HepG2 (cell line): ENCODE results near the gene TRIM2. TPM values are rescaled to one million over a fixed set of nuclear protein-coding genes. Genes with fewer than 3 reads are reported as not detected.

Experiments used
- ATAC-seq: fragments of 200-7000 bp; cut with Tn5 transposase; 3 replicates; pipeline ENCODE4 v1.9.1; 2020; ENCODE audit warnings: mild to moderate bottlenecking, moderate library complexity
- BruUV-seq: library from RNA; stranded (reverse); fragments of 400-500 nt; replicated peaks from 2 replicates; lab custom pipeline; 2021; lab: Mats Ljungman, UMichigan
- CTCF ChIA-PET: fragments of 300-600 bp; formaldehyde crosslinking; extraction: SDS; loops from one replicate; lab custom pipeline; 2021; ENCODE audit warnings: low total read pairs, inconsistent platforms, low intra/inter-chr PET ratio; lab: Yijun Ruan, JAX
- POLR2A ChIA-PET: fragments of 350-600 bp; sonication (Branson Sonifier 250); formaldehyde crosslinking; loops from one replicate; lab custom pipeline; 2020; ENCODE audit warnings: antibody characterized with exemption, inconsistent platforms; lab: Yijun Ruan, JAX
- DNase-seq: peaks from one replicate; pipeline ENCODE4 v3.0.0-alpha.2; 2015; ENCODE audit warnings: low spot score
- FAIRE-seq: peaks from 3 replicates; lab custom pipeline; 2011; peaks lifted over from hg19 to GRCh38; lab: Jason Lieb, UNC
- H2AFZ ChIP-seq: one replicate; pipeline ENCODE4 v1.6.1; 2011; ENCODE audit warnings: low read length, inconsistent platforms
- H3K27ac ChIP-seq: fragments of 300-600 bp; 3 replicates; pipeline ENCODE4 v1.8.0; 2011; ENCODE audit warnings: mixed run types, mild to moderate bottlenecking, mixed read lengths, low read length, inconsistent platforms; ENCODE audit not compliant: insufficient read depth; ENCODE audit errors: extremely low read length
- H3K27me3 ChIP-seq, 2 experiments: fragments of 200-600 bp in 1 of 2; 2 replicates in 1 of 2; 3 replicates in 1 of 2; pipeline versions ENCODE4 v1.6.0 to v1.8.0; 2011; ENCODE audit warnings: low read length in 2 of 2, mild to moderate bottlenecking in 2 of 2, moderate library complexity in 2 of 2, inconsistent platforms in 1 of 2; ENCODE audit not compliant: insufficient read depth in 2 of 2, control insufficient read depth in 1 of 2
- H3K36me3 ChIP-seq, 2 experiments: fragments of 200-600 bp in 1 of 2; replicated peaks in 1 of 2; 2 replicates in 1 of 2; 3 replicates in 1 of 2; pipeline versions ENCODE4 v1.5.1 to v1.8.0; 2011; ENCODE audit warnings: low read length in 2 of 2, inconsistent platforms in 1 of 2; ENCODE audit not compliant: insufficient read depth in 2 of 2, control insufficient read depth in 1 of 2
- H3K4me1 ChIP-seq: 2 replicates; pipeline ENCODE4 v1.5.1; 2012; ENCODE audit warnings: low read length, inconsistent platforms; ENCODE audit not compliant: insufficient read depth
- H3K4me2 ChIP-seq: 2 replicates; pipeline ENCODE4 v1.6.0; 2011; ENCODE audit warnings: low read depth, low read length, inconsistent platforms
- H3K4me3 ChIP-seq, 3 experiments: fragments of 200-600 bp in 1 of 3; sonication (generic), shearing (Covaris generic) in 1 of 3; replicated peaks in 1 of 3; 2 replicates each; pipeline ENCODE4 v1.5.1; 2011 to 2016; ENCODE audit warnings: low read length in 3 of 3, inconsistent platforms in 2 of 3, low read depth in 2 of 3, mild to moderate bottlenecking in 2 of 3, control low read depth in 1 of 3, mixed read lengths in 1 of 3; ENCODE audit not compliant: insufficient read depth in 1 of 3
- H3K79me2 ChIP-seq: one replicate; pipeline ENCODE4 v1.6.1; 2011; ENCODE audit warnings: low read length, inconsistent platforms; ENCODE audit not compliant: insufficient read depth
- H3K9ac ChIP-seq: 2 replicates; pipeline ENCODE4 v1.6.0; 2011; ENCODE audit warnings: mild to moderate bottlenecking, low read depth, low read length, inconsistent platforms; ENCODE audit not compliant: insufficient read depth
- H3K9me3 ChIP-seq: 2 replicates; pipeline ENCODE4 v1.5.1; 2012; ENCODE audit warnings: mild to moderate bottlenecking, low read length
- H4K20me1 ChIP-seq: 2 replicates; pipeline ENCODE4 v1.6.0; 2011; ENCODE audit warnings: inconsistent platforms, mild to moderate bottlenecking, low read length, moderate library complexity; ENCODE audit not compliant: insufficient read depth
- DMAP1 ChIP-seq: IDR thresholded peaks from 2 replicates; pipeline ENCODE4 v1.6.1; 2016
- KLF16 ChIP-seq, 2 experiments: sonication (generic) in 1 of 2; formaldehyde crosslinking in 1 of 2; IDR thresholded peaks; 2 replicates each; pipeline versions ENCODE4 v1.6.1 to v1.8.0; 2016 to 2023; ENCODE audit warnings: missing genetic modification reagents in 2 of 2, missing compliant biosample characterization in 1 of 2
- NR2C2 ChIP-seq: sonication (generic); formaldehyde crosslinking; IDR thresholded peaks from 2 replicates; pipeline ENCODE4 v1.4.0; 2020; ENCODE audit warnings: missing genetic modification reagents, mild to moderate bottlenecking, moderate library complexity, borderline replicate concordance
- PHF20 ChIP-seq: sonication (generic); formaldehyde crosslinking; IDR thresholded peaks from 2 replicates; pipeline ENCODE4 v1.5.0; 2020; ENCODE audit warnings: mild to moderate bottlenecking, missing genetic modification reagents
- PPARG ChIP-seq: conservative IDR thresholded peaks from 2 replicates; pipeline ENCODE4 v1.6.1; 2016; ENCODE audit warnings: missing biosample characterization, missing genetic modification reagents
- SMAD3 ChIP-seq: sonication (generic); formaldehyde crosslinking; IDR thresholded peaks from 2 replicates; pipeline ENCODE4 v1.4.0; 2020; ENCODE audit warnings: missing genetic modification reagents
- TAF15 ChIP-seq: fragments of 200-400 bp; formaldehyde crosslinking; IDR thresholded peaks from one replicate; pipeline ENCODE4 v1.6.1; 2018; ENCODE audit warnings: mild to moderate bottlenecking, low read depth, low read length; ENCODE audit not compliant: poor library complexity, severe bottlenecking
- ZC3H4 ChIP-seq: sonication (generic); formaldehyde crosslinking; IDR thresholded peaks from 2 replicates; pipeline ENCODE4 v1.4.0; 2020; ENCODE audit warnings: missing genetic modification reagents, borderline replicate concordance
- ZNF501 ChIP-seq: sonication (generic); formaldehyde crosslinking; IDR thresholded peaks from 2 replicates; pipeline ENCODE4 v1.5.1; 2020; ENCODE audit warnings: mild to moderate bottlenecking, moderate library complexity, missing genetic modification reagents
- ZNF572 ChIP-seq: sonication (generic); formaldehyde crosslinking; IDR thresholded peaks from 2 replicates; pipeline ENCODE4 v1.5.1; 2020; ENCODE audit warnings: mild to moderate bottlenecking, missing genetic modification reagents
- WGBS: methylation state at CpG from one replicate; pipeline ENCODE4 v1.1.6; 2017; ENCODE audit warnings: low lambda C conversion rate; 5-methylcytosine and 5-hydroxymethylcytosine counted together
- in situ Hi-C: cut with HindIII; loops from 2 replicates; pipeline ENCODE4 v1.10.0; 2017; ENCODE audit warnings: low pct_unique_long_range_greater_than_20kb; ENCODE audit not compliant: extremely low pct_ligation_motif_present
- intact Hi-C: fragments of 100-400 bp; cut with micrococcal nuclease; formaldehyde crosslinking; loops from one replicate; pipeline ENCODE4 v1.10.0; 2022; ENCODE audit not compliant: unreplicated experiment
- polyA plus RNA-seq, 8 experiments: library from polyadenylated mRNA; depleted of rRNA in 3 of 8; stranded (reverse) in 7 of 8; unstranded in 1 of 8; fragments of >200 nt; fragmentation: Illumina TruSeq in 4 of 8; extraction: Trizol in 4 of 8; gene quantifications; 2 replicates each; pipeline versions ENCODE4 v1.2.1 to v1.2.3, GENCODE V29; 2011 to 2016; ENCODE audit warnings: low read depth in 4 of 8, missing spikeins in 1 of 8, mixed read lengths in 1 of 8; ENCODE audit not compliant: insufficient read depth in 1 of 8
- total RNA-seq, 5 experiments: library from RNA; depleted of rRNA; stranded (reverse); fragments of >200 nt; fragmentation: Illumina TruSeq; extraction: Trizol; gene quantifications; 2 replicates each; pipeline ENCODE4 v1.2.3, GENCODE V29; 2016; ENCODE audit warnings: low read depth in 1 of 5
- TF ChIP-seq, protein P1 (sequence below), 2 experiments: fragments of 450-650 bp in 1 of 2; sonication (generic) in 1 of 2; formaldehyde crosslinking in 1 of 2; IDR thresholded peaks; 2 replicates each; pipeline versions ENCODE4 v1.6.1 to v1.8.0; 2016 to 2022; ENCODE audit warnings: antibody characterized with exemption in 1 of 2, mild to moderate bottlenecking in 1 of 2, missing genetic modification reagents in 1 of 2

TRIM2 gene
- total and polyA plus RNA-seq, 2 of the 13 experiments (the other 11 are each of a cell fraction or from before 2014, with no cell fraction given) = 2.1 to 4.2 TPM

GRCh38 chr4:153332936-153333335, 128.7 kb downstream of the TRIM2 start:
- H3K27me3 ChIP-seq = no peaks in the 10 kb centered on the region
- no peak overlapping the region for H3K9ac ChIP-seq
- H3K27ac ChIP-seq = no peak overlapping the region
- H3K4me3 ChIP-seq = no peak overlapping the region
- no peaks in the 10 kb centered on the region for H3K36me3 ChIP-seq
- H4K20me1 ChIP-seq = no peaks in the 10 kb centered on the region
- no TSS peak for BruUV-seq
- TF ChIP-seq PHF20 (no peak), DMAP1 (CRISPR knock-in tag) (no peak), TAF15 (no peak), PPARG (CRISPR knock-in tag) (no peak), SMAD3 (CRISPR knock-in tag) (no peak), KLF16 (CRISPR knock-in tag; IDR thresholded peaks at IDR 0.05) (no peak), NR2C2 (CRISPR knock-in tag) (no peak), ZNF501 (CRISPR knock-in tag) (no peak), ZC3H4 (CRISPR knock-in tag) (no peak), ZNF572 (no peak)
- TF ChIP-seq, protein P1, sequence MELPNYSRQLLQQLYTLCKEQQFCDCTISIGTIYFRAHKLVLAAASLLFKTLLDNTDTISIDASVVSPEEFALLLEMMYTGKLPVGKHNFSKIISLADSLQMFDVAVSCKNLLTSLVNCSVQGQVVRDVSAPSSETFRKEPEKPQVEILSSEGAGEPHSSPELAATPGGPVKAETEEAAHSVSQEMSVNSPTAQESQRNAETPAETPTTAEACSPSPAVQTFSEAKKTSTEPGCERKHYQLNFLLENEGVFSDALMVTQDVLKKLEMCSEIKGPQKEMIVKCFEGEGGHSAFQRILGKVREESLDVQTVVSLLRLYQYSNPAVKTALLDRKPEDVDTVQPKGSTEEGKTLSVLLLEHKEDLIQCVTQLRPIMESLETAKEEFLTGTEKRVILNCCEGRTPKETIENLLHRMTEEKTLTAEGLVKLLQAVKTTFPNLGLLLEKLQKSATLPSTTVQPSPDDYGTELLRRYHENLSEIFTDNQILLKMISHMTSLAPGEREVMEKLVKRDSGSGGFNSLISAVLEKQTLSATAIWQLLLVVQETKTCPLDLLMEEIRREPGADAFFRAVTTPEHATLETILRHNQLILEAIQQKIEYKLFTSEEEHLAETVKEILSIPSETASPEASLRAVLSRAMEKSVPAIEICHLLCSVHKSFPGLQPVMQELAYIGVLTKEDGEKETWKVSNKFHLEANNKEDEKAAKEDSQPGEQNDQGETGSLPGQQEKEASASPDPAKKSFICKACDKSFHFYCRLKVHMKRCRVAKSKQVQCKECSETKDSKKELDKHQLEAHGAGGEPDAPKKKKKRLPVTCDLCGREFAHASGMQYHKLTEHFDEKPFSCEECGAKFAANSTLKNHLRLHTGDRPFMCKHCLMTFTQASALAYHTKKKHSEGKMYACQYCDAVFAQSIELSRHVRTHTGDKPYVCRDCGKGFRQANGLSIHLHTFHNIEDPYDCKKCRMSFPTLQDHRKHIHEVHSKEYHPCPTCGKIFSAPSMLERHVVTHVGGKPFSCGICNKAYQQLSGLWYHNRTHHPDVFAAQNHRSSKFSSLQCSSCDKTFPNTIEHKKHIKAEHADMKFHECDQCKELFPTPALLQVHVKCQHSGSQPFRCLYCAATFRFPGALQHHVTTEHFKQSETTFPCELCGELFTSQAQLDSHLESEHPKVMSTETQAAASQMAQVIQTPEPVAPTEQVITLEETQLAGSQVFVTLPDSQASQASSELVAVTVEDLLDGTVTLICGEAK (IDR thresholded peaks at IDR 0.05) = no peak
- TF ChIP-seq, protein P1 (CRISPR knock-in tag; IDR thresholded peaks at IDR 0.05) = no peak
- ChIA-PET CTCF (no interaction called here), POLR2A (no interaction called here)
- H2AFZ ChIP-seq = no peak overlapping the region
- no peak for FAIRE-seq
- no peak for DNase-seq
- no peaks in the 10 kb centered on the region for H3K9me3 ChIP-seq
- no peak for ATAC-seq
- WGBS = 98% methylated on average over 2 of the region's 2 CpGs
- no peaks in the 10 kb centered on the region for H3K79me2 ChIP-seq
- in situ Hi-C loops (no loop called here), intact Hi-C loops (no loop called here)
- no peaks in the 10 kb centered on the region for H3K4me1 ChIP-seq
- H3K4me2 ChIP-seq = no peak overlapping the region
